Panc1 (cell line): Measurements from ENCODE around the gene TST. TPM values are rescaled to one million over a fixed set of nuclear protein-coding genes. Genes with fewer than 3 reads are reported as not detected.

Experiments used
- ATAC-seq: fragments of 200-7000 bp; cut with Tn5 transposase; 2 replicates; pipeline ENCODE4 v1.9.1; 2020; ENCODE audit warnings: mild to moderate bottlenecking, moderate library complexity
- BruUV-seq: library from RNA; stranded (reverse); fragments of 400-500 nt; replicated peaks from 2 replicates; lab custom pipeline; 2021; lab: Mats Ljungman, UMichigan
- CTCF ChIA-PET: fragments of 300-600 bp; sonication (Branson Sonifier 250); formaldehyde crosslinking; loops from one replicate; lab custom pipeline; 2022; ENCODE audit warnings: antibody characterized with exemption; lab: Charles Lee
- POLR2A ChIA-PET: fragments of 300-600 bp; sonication (Branson Sonifier 250); formaldehyde crosslinking; loops from one replicate; lab custom pipeline; 2022; ENCODE audit warnings: antibody characterized with exemption; lab: Charles Lee
- DNase-seq: peaks from one replicate; pipeline ENCODE4 v3.0.0-alpha.2; 2010; ENCODE audit warnings: low read depth, low spot score
- H3K27ac ChIP-seq: 2 replicates; pipeline ENCODE4 v1.5.1; 2011; ENCODE audit warnings: mild to moderate bottlenecking, low read length, inconsistent platforms
- H3K27me3 ChIP-seq: fragments of 200-500 bp; sonication (Bioruptor generic); 2 replicates; pipeline ENCODE4 v1.6.0; 2014; ENCODE audit warnings: low read length, inconsistent platforms; ENCODE audit not compliant: control insufficient read depth, insufficient read depth
- H3K36me3 ChIP-seq: fragments of 200-500 bp; sonication (Bioruptor generic); 2 replicates; pipeline ENCODE4 v1.5.1; 2014; ENCODE audit warnings: inconsistent platforms, mild to moderate bottlenecking, low read length, moderate library complexity; ENCODE audit not compliant: control insufficient read depth, insufficient read depth
- H3K4me1 ChIP-seq: 2 replicates; pipeline ENCODE4 v1.5.1; 2011; ENCODE audit warnings: inconsistent platforms, mild to moderate bottlenecking, low read length, moderate library complexity; ENCODE audit not compliant: control insufficient read depth, insufficient read depth
- H3K4me3 ChIP-seq, 2 experiments: 2 replicates each; pipeline ENCODE4 v1.5.1; 2011 to 2012; ENCODE audit warnings: low read depth in 2 of 2, low read length in 2 of 2, mild to moderate bottlenecking in 2 of 2, inconsistent platforms in 1 of 2, moderate library complexity in 1 of 2
- H3K9me3 ChIP-seq: fragments of 200-500 bp; sonication (Bioruptor generic); 2 replicates; pipeline ENCODE4 v1.5.1; 2014; ENCODE audit warnings: low read depth, mild to moderate bottlenecking, inconsistent platforms, low read length, moderate library complexity; ENCODE audit not compliant: control insufficient read depth, insufficient read depth
- POLR2AphosphoS5 ChIP-seq: IDR thresholded peaks from 2 replicates; pipeline ENCODE4 v1.6.1; 2012; ENCODE audit warnings: mild to moderate bottlenecking, low read depth, low read length, moderate library complexity
- SIN3A ChIP-seq: IDR thresholded peaks from 2 replicates; pipeline ENCODE4 v1.6.1; 2012; ENCODE audit warnings: low read depth, mild to moderate bottlenecking, low read length, moderate library complexity, borderline replicate concordance; ENCODE audit not compliant: insufficient read depth
- TCF7L2 ChIP-seq: IDR thresholded peaks from 2 replicates; pipeline ENCODE4 v1.6.1; 2011; ENCODE audit warnings: mild to moderate bottlenecking, low read depth, low read length, inconsistent platforms
- in situ Hi-C: cut with HindIII; loops from 2 replicates; pipeline ENCODE4 v1.10.0; 2016; ENCODE audit warnings: low sequenced_read_pairs, low pct_unique_long_range_greater_than_20kb
- intact Hi-C: fragments of 100-400 bp; cut with micrococcal nuclease; formaldehyde crosslinking; loops from one replicate; pipeline ENCODE4 v1.10.0; 2022; ENCODE audit not compliant: unreplicated experiment
- total RNA-seq: library from RNA; stranded (reverse); gene quantifications from one replicate; pipeline ENCODE4 v1.2.1, GENCODE V29; 2021; ENCODE audit not compliant: unreplicated experiment
- TF ChIP-seq, protein P1 (sequence below), 2 experiments: IDR thresholded peaks; 2 replicates each; pipeline ENCODE4 v1.6.1; 2011 to 2012; ENCODE audit warnings: low read depth in 2 of 2, control low read depth in 1 of 2, low read length in 1 of 2, mild to moderate bottlenecking in 1 of 2, moderate library complexity in 1 of 2; ENCODE audit not compliant: insufficient read depth in 1 of 2
- TF ChIP-seq, protein P2 (sequence below): fragments of 450-650 bp; IDR thresholded peaks from 2 replicates; pipeline ENCODE4 v1.5.1; 2017; ENCODE audit warnings: mild to moderate bottlenecking

The TST gene
- total RNA-seq, 1 experiment from 2014 or later = 15.9 TPM

GRCh38 chr22:37053310-37054055 lies 34.2 kb upstream of the TST start:
- intact Hi-C loops = no loop called here

GRCh38 chr22:37052386-37053309 lies 33.4 kb upstream of the TST start:
- Histone ChIP-seq H3K9me3 (no peaks in the 10 kb centered on the region), H3K4me3 (peak overlapping the region; percentile 56 to 61), H3K27ac (no peak overlapping the region), H3K36me3 (no peaks in the 10 kb centered on the region; the same call in 1 of the 2 replicates), H3K4me1 (no peaks in the 10 kb centered on the region), H3K27me3 (no peaks in the 10 kb centered on the region)
- POLR2A ChIA-PET = no interaction called here
- ATAC-seq (no peak), DNase-seq (no peak)
- TF ChIP-seq POLR2AphosphoS5 = no peak
- TF ChIP-seq, protein P1, sequence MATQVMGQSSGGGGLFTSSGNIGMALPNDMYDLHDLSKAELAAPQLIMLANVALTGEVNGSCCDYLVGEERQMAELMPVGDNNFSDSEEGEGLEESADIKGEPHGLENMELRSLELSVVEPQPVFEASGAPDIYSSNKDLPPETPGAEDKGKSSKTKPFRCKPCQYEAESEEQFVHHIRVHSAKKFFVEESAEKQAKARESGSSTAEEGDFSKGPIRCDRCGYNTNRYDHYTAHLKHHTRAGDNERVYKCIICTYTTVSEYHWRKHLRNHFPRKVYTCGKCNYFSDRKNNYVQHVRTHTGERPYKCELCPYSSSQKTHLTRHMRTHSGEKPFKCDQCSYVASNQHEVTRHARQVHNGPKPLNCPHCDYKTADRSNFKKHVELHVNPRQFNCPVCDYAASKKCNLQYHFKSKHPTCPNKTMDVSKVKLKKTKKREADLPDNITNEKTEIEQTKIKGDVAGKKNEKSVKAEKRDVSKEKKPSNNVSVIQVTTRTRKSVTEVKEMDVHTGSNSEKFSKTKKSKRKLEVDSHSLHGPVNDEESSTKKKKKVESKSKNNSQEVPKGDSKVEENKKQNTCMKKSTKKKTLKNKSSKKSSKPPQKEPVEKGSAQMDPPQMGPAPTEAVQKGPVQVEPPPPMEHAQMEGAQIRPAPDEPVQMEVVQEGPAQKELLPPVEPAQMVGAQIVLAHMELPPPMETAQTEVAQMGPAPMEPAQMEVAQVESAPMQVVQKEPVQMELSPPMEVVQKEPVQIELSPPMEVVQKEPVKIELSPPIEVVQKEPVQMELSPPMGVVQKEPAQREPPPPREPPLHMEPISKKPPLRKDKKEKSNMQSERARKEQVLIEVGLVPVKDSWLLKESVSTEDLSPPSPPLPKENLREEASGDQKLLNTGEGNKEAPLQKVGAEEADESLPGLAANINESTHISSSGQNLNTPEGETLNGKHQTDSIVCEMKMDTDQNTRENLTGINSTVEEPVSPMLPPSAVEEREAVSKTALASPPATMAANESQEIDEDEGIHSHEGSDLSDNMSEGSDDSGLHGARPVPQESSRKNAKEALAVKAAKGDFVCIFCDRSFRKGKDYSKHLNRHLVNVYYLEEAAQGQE (IDR thresholded peaks at IDR 0.05; ENCODE audit: insufficient read depth in 1 of 2, low read depth in 2 of 2, low read length in 1 of 2) = no peak
- TF ChIP-seq, protein P2, sequence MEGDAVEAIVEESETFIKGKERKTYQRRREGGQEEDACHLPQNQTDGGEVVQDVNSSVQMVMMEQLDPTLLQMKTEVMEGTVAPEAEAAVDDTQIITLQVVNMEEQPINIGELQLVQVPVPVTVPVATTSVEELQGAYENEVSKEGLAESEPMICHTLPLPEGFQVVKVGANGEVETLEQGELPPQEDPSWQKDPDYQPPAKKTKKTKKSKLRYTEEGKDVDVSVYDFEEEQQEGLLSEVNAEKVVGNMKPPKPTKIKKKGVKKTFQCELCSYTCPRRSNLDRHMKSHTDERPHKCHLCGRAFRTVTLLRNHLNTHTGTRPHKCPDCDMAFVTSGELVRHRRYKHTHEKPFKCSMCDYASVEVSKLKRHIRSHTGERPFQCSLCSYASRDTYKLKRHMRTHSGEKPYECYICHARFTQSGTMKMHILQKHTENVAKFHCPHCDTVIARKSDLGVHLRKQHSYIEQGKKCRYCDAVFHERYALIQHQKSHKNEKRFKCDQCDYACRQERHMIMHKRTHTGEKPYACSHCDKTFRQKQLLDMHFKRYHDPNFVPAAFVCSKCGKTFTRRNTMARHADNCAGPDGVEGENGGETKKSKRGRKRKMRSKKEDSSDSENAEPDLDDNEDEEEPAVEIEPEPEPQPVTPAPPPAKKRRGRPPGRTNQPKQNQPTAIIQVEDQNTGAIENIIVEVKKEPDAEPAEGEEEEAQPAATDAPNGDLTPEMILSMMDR = no peak
- no peak for TF ChIP-seq SIN3A
- TF ChIP-seq TCF7L2 = no peak
- CTCF ChIA-PET = no interaction called here
- no TSS peak for BruUV-seq
- intact Hi-C loops (no loop called here), in situ Hi-C loops (no loop called here)

More at GRCh38 chr22:37053310-37054055, 34.2 kb upstream of the TST start:
- Histone ChIP-seq H3K27ac (no peak overlapping the region), H3K27me3 (no peaks in the 10 kb centered on the region), H3K36me3 (no peaks in the 10 kb centered on the region; the same call in 1 of the 2 replicates), H3K4me3 (no peak overlapping the region), H3K4me1 (no peaks in the 10 kb centered on the region), H3K9me3 (no peaks in the 10 kb centered on the region)
- in situ Hi-C loops = no loop called here
- ATAC-seq = no peak
- TF ChIP-seq, protein P1 (IDR thresholded peaks at IDR 0.05; ENCODE audit: insufficient read depth in 1 of 2, low read depth in 2 of 2, low read length in 1 of 2) = no peak
- TF ChIP-seq SIN3A (no peak), POLR2AphosphoS5 (no peak), TCF7L2 (no peak)
- TF ChIP-seq, protein P2 = no peak
- no peak for DNase-seq
- ChIA-PET CTCF (no interaction called here), POLR2A (no interaction called here)
- BruUV-seq = no TSS peak
